ENCODE results near the gene HIVEP3. TPM values are rescaled to one million over a fixed set of nuclear protein-coding genes. Genes with fewer than 3 reads are reported as not detected.

Gene HIVEP3
- total RNA-seq, 1 experiment from 2014 or later: 6.0 TPM

GRCh38 chr1:41900603-41901444 lies 17.9 kb downstream of the HIVEP3 start:
- Histone ChIP-seq H3K27me3 (ENCODE audit: control insufficient read depth, insufficient read depth, low read length) (no peaks in the 10 kb centered on the region), H3K4me1 (ENCODE audit: control insufficient read depth, insufficient read depth, low read length) (peaks cover 16% of the 10 kb centered on the region), H3K4me3 (ENCODE audit: low read depth in 2 of 2, low read length in 2 of 2) (no peak overlapping the region), H3K9me3 (ENCODE audit: control insufficient read depth, insufficient read depth, low read depth, low read length) (no peaks in the 10 kb centered on the region), H3K36me3 (ENCODE audit: control insufficient read depth, insufficient read depth, low read length) (no peaks in the 10 kb centered on the region), H3K27ac (ENCODE audit: low read length) (no peak overlapping the region; the same call in 1 of the 2 replicates)
- in situ Hi-C loops (cut with HindIII; ENCODE audit: low pct_unique_long_range_greater_than_20kb, low sequenced_read_pairs) (no loop called here), intact Hi-C loops (cut with micrococcal nuclease; ENCODE audit: unreplicated experiment) (no loop called here)
- TF ChIP-seq SIN3A (IDR thresholded peaks at IDR 0.05; ENCODE audit: borderline replicate concordance, insufficient read depth, low read depth, low read length): no peak
- TF ChIP-seq CTCF (IDR thresholded peaks at IDR 0.05): 0 out of 2 replicates have a peak, but pooled peaks have one; percentile 21
- ChIA-PET CTCF (no interaction called here), POLR2A (interaction anchor here (0.5 to 0.7 kb wide), 2 partner anchors 387 to 547 kb away, joined by 3 to 4 read pairs; no protein-coding TSS in a partner anchor)
- no TSS peak for BruUV-seq (replicated peaks)
- ATAC-seq (peak; percentile 69), DNase-seq (ENCODE audit: low read depth, low spot score) (no peak)

- no peaks in the 10 kb centered on the region for H3K36me3 ChIP-seq (ENCODE audit: control insufficient read depth, insufficient read depth, low read length)
- no peak for ATAC-seq
- TF ChIP-seq REST (IDR thresholded peaks at IDR 0.05; ENCODE audit: insufficient read depth in 1 of 2, low read depth in 2 of 2, low read length in 1 of 2): no peak
- no peak for TF ChIP-seq SIN3A (IDR thresholded peaks at IDR 0.05; ENCODE audit: borderline replicate concordance, insufficient read depth, low read depth, low read length)
- no peak for TF ChIP-seq TCF7L2 (IDR thresholded peaks at IDR 0.05; ENCODE audit: low read depth, low read length)
- no peak for TF ChIP-seq CTCF (IDR thresholded peaks at IDR 0.05)
- TF ChIP-seq POLR2AphosphoS5 (IDR thresholded peaks at IDR 0.05; ENCODE audit: low read depth, low read length): no peak
- CTCF ChIA-PET: no interaction called here
- H3K27ac ChIP-seq (ENCODE audit: low read length): no peak overlapping the region
- H3K9me3 ChIP-seq (ENCODE audit: control insufficient read depth, insufficient read depth, low read depth, low read length): no peaks in the 10 kb centered on the region
- H3K4me1 ChIP-seq (ENCODE audit: control insufficient read depth, insufficient read depth, low read length): peaks cover 25% of the 10 kb centered on the region
- BruUV-seq (replicated peaks): no TSS peak
- in situ Hi-C loops (cut with HindIII; ENCODE audit: low pct_unique_long_range_greater_than_20kb, low sequenced_read_pairs): no loop called here
- POLR2A ChIA-PET: no interaction called here
- intact Hi-C loops (cut with micrococcal nuclease; ENCODE audit: unreplicated experiment): no loop called here
- no peaks in the 10 kb centered on the region for H3K27me3 ChIP-seq (ENCODE audit: control insufficient read depth, insufficient read depth, low read length)
- no peak overlapping the region for H3K4me3 ChIP-seq (ENCODE audit: low read depth in 2 of 2, low read length in 2 of 2)
- DNase-seq (ENCODE audit: low read depth, low spot score): no peak
Observed at GRCh38 chr1:41898191-41898713, 20.5 kb downstream of the HIVEP3 start.

Data from Panc1 (cell line).